KMS-11 (cell line): ENCODE measurements around the gene CHST8.

Experiments
- H2AFZ ChIP-seq: fragments of 200-600 bp; sonication (generic); 2 replicates; pipeline ENCODE4 v1.6.1; 2016; ENCODE audit warnings: antibody characterized with exemption, mixed run types, low read depth
- H3K27ac ChIP-seq: fragments of 200-600 bp; sonication (generic); 2 replicates; pipeline ENCODE4 v1.6.1; 2016; ENCODE audit warnings: mild to moderate bottlenecking, mixed run types
- H3K27me3 ChIP-seq: fragments of 200-600 bp; sonication (generic); 2 replicates; pipeline ENCODE4 v1.6.1; 2017; ENCODE audit warnings: mild to moderate bottlenecking, low read depth, mixed run types, moderate library complexity; ENCODE audit not compliant: insufficient read depth
- H3K36me3 ChIP-seq: fragments of 200-600 bp; sonication (generic); 2 replicates; pipeline ENCODE4 v1.6.1; 2017; ENCODE audit warnings: mild to moderate bottlenecking, mixed run types; ENCODE audit not compliant: insufficient read depth
- H3K4me1 ChIP-seq: fragments of 200-600 bp; sonication (generic); 2 replicates; pipeline ENCODE4 v1.6.1; 2016; ENCODE audit warnings: mild to moderate bottlenecking, low read depth, mixed run types; ENCODE audit not compliant: poor library complexity, severe bottlenecking
- H3K4me2 ChIP-seq: fragments of 200-600 bp; sonication (generic); 2 replicates; pipeline ENCODE4 v1.7.0; 2016; ENCODE audit warnings: mild to moderate bottlenecking, mixed run types
- H3K4me3 ChIP-seq: fragments of 200-600 bp; sonication (generic); IDR thresholded peaks from 2 replicates; pipeline ENCODE4 v1.6.1; 2017; ENCODE audit warnings: low read depth, low read length, mixed read lengths; ENCODE audit not compliant: insufficient read depth
- H3K79me2 ChIP-seq: fragments of 200-600 bp; sonication (generic); 2 replicates; pipeline ENCODE4 v1.6.1; 2016; ENCODE audit warnings: low read depth, mixed run types; ENCODE audit not compliant: insufficient read depth
- H3K9ac ChIP-seq: fragments of 200-600 bp; sonication (generic); 2 replicates; pipeline ENCODE4 v1.6.1; 2016; ENCODE audit warnings: mild to moderate bottlenecking, mixed run types
- H4K20me1 ChIP-seq: fragments of 200-600 bp; sonication (generic); 2 replicates; pipeline ENCODE4 v1.6.1; 2016; ENCODE audit warnings: mild to moderate bottlenecking, mixed run types; ENCODE audit not compliant: insufficient read depth
- TF ChIP-seq, protein P1 (sequence below): fragments of 200-600 bp; sonication (generic); conservative IDR thresholded peaks from 2 replicates; pipeline ENCODE4 v1.6.1; 2017; ENCODE audit warnings: low read depth, mild to moderate bottlenecking, antibody characterized with exemption, low read length, moderate library complexity, mixed read lengths

The CHST8 gene

DNA sequence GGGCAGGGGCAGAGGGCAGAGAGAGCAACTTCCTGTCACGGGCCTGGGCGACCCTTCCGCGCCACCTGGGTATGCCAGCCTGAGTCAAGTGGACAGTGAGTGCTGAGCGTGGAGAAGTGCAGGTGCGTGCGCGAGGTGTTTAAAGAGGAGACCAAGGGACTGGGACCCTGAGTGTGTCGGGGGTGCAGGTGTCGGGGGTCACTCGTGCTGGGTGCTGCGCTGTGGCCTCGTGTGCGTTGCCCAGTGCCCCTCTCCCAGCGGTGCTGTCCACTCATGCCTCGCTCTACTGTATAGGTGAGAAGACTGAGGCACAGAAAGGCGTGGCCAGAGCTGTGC is 156.0 kb downstream of the CHST8 start:
- peak overlapping the region; percentile 100; the same call in 1 of the 2 replicates for H2AFZ ChIP-seq

DNA sequence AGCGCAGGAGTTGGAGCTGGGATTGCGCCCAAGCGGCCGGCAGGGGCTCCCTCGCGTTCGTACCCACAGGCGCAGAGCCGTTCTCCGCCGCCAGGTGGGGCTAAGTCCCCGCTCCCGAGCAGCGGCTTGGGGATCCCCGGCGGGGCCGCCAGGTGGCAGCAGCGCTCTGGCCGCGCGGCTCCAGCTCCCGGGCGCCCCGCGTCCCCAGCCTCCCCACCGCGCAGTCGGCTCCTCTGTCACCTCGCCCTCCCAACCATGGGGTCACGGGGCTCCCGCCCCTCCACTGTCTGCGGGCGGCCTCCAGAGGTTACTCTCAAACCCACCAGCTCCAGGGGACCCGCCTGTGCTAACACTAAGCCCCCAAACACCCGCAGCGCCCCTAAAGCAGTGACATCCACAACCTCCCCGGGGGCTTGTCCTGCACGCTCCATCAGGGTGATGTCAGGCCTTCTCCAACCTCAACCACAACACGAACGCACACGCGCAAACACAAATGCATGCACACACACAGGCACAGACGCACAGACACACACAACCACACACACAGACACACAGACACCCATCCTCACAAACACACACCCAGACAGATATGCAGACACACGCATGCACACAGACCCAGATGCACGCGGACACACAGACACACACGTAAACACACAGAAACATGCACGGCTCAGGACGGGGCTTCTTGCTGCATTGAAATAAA is 156.5 kb downstream of the CHST8 start:
- H2AFZ ChIP-seq: peak overlapping the region; percentile 100
- no peaks in the 10 kb centered on the region for H3K79me2 ChIP-seq
- peaks cover 4% of the 10 kb centered on the region for H3K4me1 ChIP-seq
- H3K27ac ChIP-seq: no peak overlapping the region
- no peak overlapping the region for H3K9ac ChIP-seq
- TF ChIP-seq, protein P1, sequence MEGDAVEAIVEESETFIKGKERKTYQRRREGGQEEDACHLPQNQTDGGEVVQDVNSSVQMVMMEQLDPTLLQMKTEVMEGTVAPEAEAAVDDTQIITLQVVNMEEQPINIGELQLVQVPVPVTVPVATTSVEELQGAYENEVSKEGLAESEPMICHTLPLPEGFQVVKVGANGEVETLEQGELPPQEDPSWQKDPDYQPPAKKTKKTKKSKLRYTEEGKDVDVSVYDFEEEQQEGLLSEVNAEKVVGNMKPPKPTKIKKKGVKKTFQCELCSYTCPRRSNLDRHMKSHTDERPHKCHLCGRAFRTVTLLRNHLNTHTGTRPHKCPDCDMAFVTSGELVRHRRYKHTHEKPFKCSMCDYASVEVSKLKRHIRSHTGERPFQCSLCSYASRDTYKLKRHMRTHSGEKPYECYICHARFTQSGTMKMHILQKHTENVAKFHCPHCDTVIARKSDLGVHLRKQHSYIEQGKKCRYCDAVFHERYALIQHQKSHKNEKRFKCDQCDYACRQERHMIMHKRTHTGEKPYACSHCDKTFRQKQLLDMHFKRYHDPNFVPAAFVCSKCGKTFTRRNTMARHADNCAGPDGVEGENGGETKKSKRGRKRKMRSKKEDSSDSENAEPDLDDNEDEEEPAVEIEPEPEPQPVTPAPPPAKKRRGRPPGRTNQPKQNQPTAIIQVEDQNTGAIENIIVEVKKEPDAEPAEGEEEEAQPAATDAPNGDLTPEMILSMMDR: peak; percentile 97
- peak overlapping the region; percentile 99 for H3K4me2 ChIP-seq
- H3K36me3 ChIP-seq: no peaks in the 10 kb centered on the region
- H3K4me3 ChIP-seq: no peak overlapping the region
- H3K27me3 ChIP-seq: peaks cover 3% of the 10 kb centered on the region; the same call in 1 of the 2 replicates
- no peaks in the 10 kb centered on the region for H4K20me1 ChIP-seq

More for the DNA sequence above, 156.0 kb downstream of the CHST8 start:
- peaks cover 3% of the 10 kb centered on the region; the same call in 1 of the 2 replicates for H3K27me3 ChIP-seq
- no peaks in the 10 kb centered on the region for H4K20me1 ChIP-seq
- H3K4me2 ChIP-seq: no peak overlapping the region; the same call in 1 of the 2 replicates
- no peaks in the 10 kb centered on the region for H3K36me3 ChIP-seq
- no peak overlapping the region for H3K4me3 ChIP-seq
- no peaks in the 10 kb centered on the region for H3K79me2 ChIP-seq
- H3K4me1 ChIP-seq: peaks cover 4% of the 10 kb centered on the region
- TF ChIP-seq, protein P1: no peak
- no peak overlapping the region for H3K9ac ChIP-seq
- no peak overlapping the region for H3K27ac ChIP-seq

DNA sequence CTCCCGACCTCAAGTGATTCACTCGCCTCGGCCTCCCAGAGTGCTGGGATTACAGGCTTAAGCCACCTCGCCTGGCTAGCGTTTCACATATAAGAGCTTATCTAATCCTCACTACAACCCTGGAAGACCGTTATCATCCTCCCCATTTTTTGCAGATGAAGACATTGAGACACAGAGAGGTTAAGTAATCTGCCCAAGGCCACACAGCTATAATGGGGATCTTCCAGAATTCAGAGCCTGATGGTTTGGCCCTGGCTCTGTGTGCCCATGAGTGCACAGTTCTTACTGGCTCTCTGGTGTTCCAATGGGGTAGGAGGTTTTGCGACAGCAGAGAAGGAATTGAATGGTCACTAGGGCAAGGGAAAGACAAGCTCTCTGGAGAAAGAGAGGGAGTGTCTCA is 158.1 kb downstream of the CHST8 start:
- TF ChIP-seq, protein P1: no peak
- Histone ChIP-seq H3K4me1 (peaks cover 4% of the 10 kb centered on the region), H3K36me3 (no peaks in the 10 kb centered on the region), H3K79me2 (no peaks in the 10 kb centered on the region), H2AFZ (no peak overlapping the region), H4K20me1 (no peaks in the 10 kb centered on the region), H3K4me2 (no peak overlapping the region), H3K27me3 (peaks cover 3% of the 10 kb centered on the region; the same call in 1 of the 2 replicates), H3K9ac (no peak overlapping the region), H3K4me3 (no peak overlapping the region), H3K27ac (no peak overlapping the region)

DNA sequence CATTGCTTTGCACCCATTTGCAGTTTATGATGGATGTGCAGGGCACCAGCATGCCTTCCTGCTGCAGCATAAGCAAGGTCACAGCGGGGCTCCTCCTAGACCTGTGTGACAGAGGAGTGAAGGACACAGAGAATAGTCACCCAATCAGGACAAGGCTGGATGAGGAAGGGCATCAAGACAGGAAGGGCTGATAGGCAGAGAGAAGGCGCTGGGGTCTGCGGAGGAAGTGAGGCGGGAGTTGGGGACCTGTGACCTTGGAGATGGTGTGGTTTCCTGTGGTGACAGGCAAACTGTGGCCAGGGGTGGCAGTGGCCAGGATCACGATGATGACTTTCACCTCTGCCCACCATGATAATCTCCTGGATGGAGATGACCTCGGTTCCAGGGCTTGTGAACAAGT is 158.5 kb downstream of the CHST8 start:
- Histone ChIP-seq H3K4me3 (no peak overlapping the region), H3K4me1 (peaks cover 4% of the 10 kb centered on the region), H3K36me3 (no peaks in the 10 kb centered on the region), H3K27ac (no peak overlapping the region), H3K27me3 (peaks cover 3% of the 10 kb centered on the region; the same call in 1 of the 2 replicates), H3K9ac (no peak overlapping the region), H2AFZ (no peak overlapping the region), H3K79me2 (no peaks in the 10 kb centered on the region), H3K4me2 (no peak overlapping the region), H4K20me1 (no peaks in the 10 kb centered on the region)
- TF ChIP-seq, protein P1: no peak
